Measurements from ENCODE around the gene TLE6. TPM values are rescaled to one million over a fixed set of nuclear protein-coding genes. Genes with fewer than 3 reads are reported as not detected.

The TLE6 gene
- total RNA-seq, 1 donor from 2014 or later = 1.9 TPM

Other genes with a start within 250 kb of the TLE6 start
- 30.9 and 31.2 TPM in 2 replicates for gene SLC39A3, start 237.5 kb upstream of the TLE6 start, total RNA-seq
- gene SGTA, start 194.3 kb upstream of the TLE6 start, total RNA-seq = 48.1 and 50.1 TPM in 2 replicates
- 113 and 115 TPM in 2 replicates for gene THOP1, start 192.1 kb upstream of the TLE6 start, total RNA-seq
- 2.9 and 3.4 TPM in 2 replicates for gene ZNF554, start 157.7 kb upstream of the TLE6 start, total RNA-seq
- 0.70 and 1.2 TPM in 2 replicates for gene ZNF555, start 136.1 kb upstream of the TLE6 start, total RNA-seq
- not detected in 2 replicates for gene ZNF556, start 110.2 kb upstream of the TLE6 start, total RNA-seq
- 2.7 and 3.9 TPM in 2 replicates for gene ZNF57, start 76.6 kb upstream of the TLE6 start, total RNA-seq
- 4.2 and 4.3 TPM in 2 replicates for gene ZNF77, start 32.6 kb upstream of the TLE6 start, total RNA-seq
- 1.1 and 1.9 TPM in 2 replicates for gene TLE2, start 51.7 kb downstream of the TLE6 start, total RNA-seq
- 730 and 731 TPM in 2 replicates for gene TLE5, start 84.9 kb downstream of the TLE6 start, total RNA-seq
- 1.6 and 2.3 TPM in 2 replicates for gene GNA11, start 116.8 kb downstream of the TLE6 start, total RNA-seq
- 83.0 and 83.6 TPM in 2 replicates for gene GNA15, start 158.5 kb downstream of the TLE6 start, total RNA-seq
- 230 and 236 TPM in 2 replicates for gene S1PR4, start 201.2 kb downstream of the TLE6 start, total RNA-seq
- gene NCLN, start 208.4 kb downstream of the TLE6 start, total RNA-seq = 57.0 and 61.0 TPM in 2 replicates
- gene CELF5, start 247.1 kb downstream of the TLE6 start, total RNA-seq = 0.09 and 0.41 TPM in 2 replicates